ENCODE results near the gene IL24.
A peak's percentile ranks its signal among the peaks of the same experiment; 100 is the strongest.

IL24 gene

DNA sequence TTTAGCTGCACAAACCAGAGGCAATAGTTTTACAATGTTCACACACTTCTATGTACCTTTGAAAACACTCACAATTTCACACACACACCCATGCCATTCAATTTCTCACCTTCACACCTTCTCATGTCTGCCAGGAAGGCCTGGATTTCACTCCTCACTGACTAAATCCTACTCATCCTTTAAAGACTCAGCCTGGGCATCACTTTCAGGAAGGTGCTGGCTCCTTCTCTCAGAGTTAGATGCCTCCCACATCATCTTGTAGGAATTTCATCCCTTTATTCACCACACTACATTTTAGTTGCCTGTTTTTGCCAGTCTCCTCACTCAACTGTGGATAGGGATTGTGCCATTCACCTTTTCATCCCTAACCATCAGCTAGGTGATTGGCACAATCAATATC lies 29.5 kb upstream of the IL24 start:
- Mint-ChIP-seq H3K4me1 (peaks cover 21% of the 10 kb centered on the region), H3K27ac (no peak overlapping the region), H3K27me3 (no peaks in the 10 kb centered on the region), H3K4me3 (no peak overlapping the region), H3K9me3 (no peaks in the 10 kb centered on the region), H3K36me3 (peaks cover 4% of the 10 kb centered on the region)

GRCh38 chr1:206868264-206868663 lies 29.0 kb upstream of the IL24 start:
- H3K4me1 Mint-ChIP-seq = peaks cover 18% of the 10 kb centered on the region
- H3K27ac Mint-ChIP-seq = no peak overlapping the region
- no peaks in the 10 kb centered on the region for H3K27me3 Mint-ChIP-seq
- H3K4me3 Mint-ChIP-seq = no peak overlapping the region
- peaks cover 4% of the 10 kb centered on the region for H3K36me3 Mint-ChIP-seq
- H3K9me3 Mint-ChIP-seq = no peaks in the 10 kb centered on the region

GRCh38 chr1:206872139-206872538 lies 25.1 kb upstream of the IL24 start:
- H3K4me1 Mint-ChIP-seq = no peaks in the 10 kb centered on the region
- H3K9me3 Mint-ChIP-seq = no peaks in the 10 kb centered on the region
- H3K27me3 Mint-ChIP-seq = no peaks in the 10 kb centered on the region
- H3K36me3 Mint-ChIP-seq = peaks cover 6% of the 10 kb centered on the region
- no peak overlapping the region for H3K4me3 Mint-ChIP-seq
- H3K27ac Mint-ChIP-seq = no peak overlapping the region

DNA sequence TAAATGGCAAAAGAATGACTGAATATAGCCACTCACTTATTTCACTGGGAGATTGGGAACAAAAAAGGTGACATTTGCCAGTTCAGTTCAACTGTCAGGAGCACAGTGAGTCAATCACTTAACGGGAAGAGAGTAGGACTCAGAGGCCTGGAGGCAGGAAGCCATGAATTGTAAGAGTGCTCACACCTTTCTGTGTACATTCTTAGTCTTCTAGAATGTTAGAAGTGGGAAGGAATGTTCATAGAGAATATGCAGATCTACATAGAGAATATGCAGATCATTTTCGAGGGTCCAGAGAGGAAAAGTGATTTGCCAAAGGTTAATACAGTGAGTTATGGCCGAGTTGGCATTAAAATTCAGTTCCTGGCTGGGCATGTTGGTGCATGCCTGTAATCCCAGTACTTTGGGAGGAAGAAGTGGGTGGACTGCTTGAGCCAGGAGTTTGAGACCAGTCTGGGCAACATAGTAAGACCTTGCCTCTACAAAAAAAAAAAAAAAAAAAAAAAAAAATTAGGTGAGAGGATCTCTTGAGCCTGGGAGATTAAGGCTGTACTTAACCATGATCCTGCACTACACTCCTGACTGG lies 23.5 kb upstream of the IL24 start:
- peaks cover 5% of the 10 kb centered on the region for H3K9me3 Mint-ChIP-seq
- no peak overlapping the region for H3K4me3 Mint-ChIP-seq
- H3K36me3 Mint-ChIP-seq = peaks cover 9% of the 10 kb centered on the region
- no peak overlapping the region for H3K27ac Mint-ChIP-seq
- no peaks in the 10 kb centered on the region for H3K4me1 Mint-ChIP-seq
- H3K27me3 Mint-ChIP-seq = no peaks in the 10 kb centered on the region

GRCh38 chr1:206875752-206876377 lies 21.4 kb upstream of the IL24 start:
- no peak overlapping the region for H3K4me3 Mint-ChIP-seq
- H3K9me3 Mint-ChIP-seq = peaks cover 11% of the 10 kb centered on the region
- H3K27me3 Mint-ChIP-seq = no peaks in the 10 kb centered on the region
- H3K36me3 Mint-ChIP-seq = peaks cover 14% of the 10 kb centered on the region
- H3K27ac Mint-ChIP-seq = no peak overlapping the region
- no peaks in the 10 kb centered on the region for H3K4me1 Mint-ChIP-seq

GRCh38 chr1:206878456-206878855 lies 18.8 kb upstream of the IL24 start:
- Mint-ChIP-seq H3K9me3 (peaks cover 11% of the 10 kb centered on the region), H3K4me1 (no peaks in the 10 kb centered on the region), H3K4me3 (no peak overlapping the region), H3K36me3 (peaks cover 10% of the 10 kb centered on the region), H3K27me3 (no peaks in the 10 kb centered on the region), H3K27ac (no peak overlapping the region)

- no peaks in the 10 kb centered on the region for H3K4me1 Mint-ChIP-seq
- H3K27ac Mint-ChIP-seq = no peak overlapping the region
- H3K4me3 Mint-ChIP-seq = no peak overlapping the region
- peaks cover 11% of the 10 kb centered on the region for H3K9me3 Mint-ChIP-seq
- H3K27me3 Mint-ChIP-seq = no peaks in the 10 kb centered on the region
- peaks cover 11% of the 10 kb centered on the region for H3K36me3 Mint-ChIP-seq
Measured at GRCh38 chr1:206880314-206880713, 16.9 kb upstream of the IL24 start.

- H3K9me3 Mint-ChIP-seq = peaks cover 11% of the 10 kb centered on the region
- peaks cover 9% of the 10 kb centered on the region for H3K36me3 Mint-ChIP-seq
Measured at GRCh38 chr1:206882555-206882954, 14.7 kb upstream of the IL24 start.

GRCh38 chr1:206883160-206883559 lies 14.1 kb upstream of the IL24 start:
- no peak overlapping the region for H3K27ac Mint-ChIP-seq
- peaks cover 9% of the 10 kb centered on the region for H3K36me3 Mint-ChIP-seq
- peaks cover 1% of the 10 kb centered on the region for H3K4me1 Mint-ChIP-seq

More at GRCh38 chr1:206882555-206882954, 14.7 kb upstream of the IL24 start:
- Mint-ChIP-seq H3K27me3 (no peaks in the 10 kb centered on the region), H3K27ac (no peak overlapping the region), H3K4me3 (no peak overlapping the region), H3K4me1 (no peaks in the 10 kb centered on the region)

GRCh38 chr1:206883876-206884275 lies 13.4 kb upstream of the IL24 start:
- Mint-ChIP-seq H3K36me3 (peaks cover 7% of the 10 kb centered on the region), H3K4me1 (peaks cover 5% of the 10 kb centered on the region), H3K9me3 (peaks cover 4% of the 10 kb centered on the region), H3K27ac (no peak overlapping the region), H3K4me3 (no peak overlapping the region), H3K27me3 (no peaks in the 10 kb centered on the region)

More at GRCh38 chr1:206883160-206883559, 14.1 kb upstream of the IL24 start:
- Mint-ChIP-seq H3K9me3 (peaks cover 10% of the 10 kb centered on the region), H3K4me3 (no peak overlapping the region), H3K27me3 (no peaks in the 10 kb centered on the region)

GRCh38 chr1:206885341-206886060 lies 11.7 kb upstream of the IL24 start:
- peaks cover 2% of the 10 kb centered on the region for H3K36me3 Mint-ChIP-seq
- H3K27me3 Mint-ChIP-seq = no peaks in the 10 kb centered on the region
- H3K27ac Mint-ChIP-seq = no peak overlapping the region
- no peaks in the 10 kb centered on the region for H3K9me3 Mint-ChIP-seq
- peaks cover 18% of the 10 kb centered on the region for H3K4me1 Mint-ChIP-seq
- H3K4me3 Mint-ChIP-seq = no peak overlapping the region

DNA sequence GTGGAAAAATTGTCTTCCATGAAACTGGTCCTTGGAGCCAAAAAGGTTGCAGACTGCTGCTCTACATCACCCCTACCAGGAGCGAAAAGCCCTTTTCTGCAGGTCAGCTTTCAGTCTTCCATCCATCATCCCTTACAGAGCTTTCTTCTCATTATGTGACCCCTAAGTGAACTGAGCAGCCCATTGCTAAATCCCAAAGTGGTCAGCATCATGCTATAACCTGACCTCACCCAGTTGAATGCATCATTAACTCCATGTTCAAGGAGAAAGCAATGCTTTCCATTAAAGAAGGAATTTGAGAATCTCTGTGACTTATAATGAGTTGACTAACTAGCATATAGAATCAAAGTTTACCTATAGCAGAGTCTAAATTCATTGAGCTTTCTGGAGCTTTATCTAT lies 10.4 kb upstream of the IL24 start:
- Mint-ChIP-seq H3K27ac (no peak overlapping the region), H3K9me3 (no peaks in the 10 kb centered on the region), H3K4me3 (no peak overlapping the region), H3K36me3 (peaks cover 2% of the 10 kb centered on the region), H3K27me3 (no peaks in the 10 kb centered on the region), H3K4me1 (peaks cover 32% of the 10 kb centered on the region)

DNA sequence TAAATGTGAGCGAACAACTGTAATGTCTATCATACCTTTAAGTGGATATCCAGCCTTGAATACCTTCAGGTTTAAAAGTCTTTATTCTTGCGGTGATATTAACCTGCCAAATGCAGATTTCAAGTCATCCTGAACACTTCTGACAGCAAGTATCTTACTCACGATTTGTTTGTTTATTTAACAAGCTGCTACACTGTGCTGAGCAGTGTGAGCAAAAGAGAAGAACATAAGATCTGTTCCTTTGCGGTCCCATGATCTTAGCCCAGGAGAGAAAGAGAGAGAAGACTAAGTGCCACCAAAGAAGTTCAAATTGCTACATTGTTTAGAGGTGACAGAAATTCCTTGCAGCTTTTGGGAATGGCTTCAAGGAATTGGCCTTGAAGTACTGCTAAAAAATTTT lies 9.5 kb upstream of the IL24 start:
- peaks cover 34% of the 10 kb centered on the region for H3K4me1 Mint-ChIP-seq

DNA sequence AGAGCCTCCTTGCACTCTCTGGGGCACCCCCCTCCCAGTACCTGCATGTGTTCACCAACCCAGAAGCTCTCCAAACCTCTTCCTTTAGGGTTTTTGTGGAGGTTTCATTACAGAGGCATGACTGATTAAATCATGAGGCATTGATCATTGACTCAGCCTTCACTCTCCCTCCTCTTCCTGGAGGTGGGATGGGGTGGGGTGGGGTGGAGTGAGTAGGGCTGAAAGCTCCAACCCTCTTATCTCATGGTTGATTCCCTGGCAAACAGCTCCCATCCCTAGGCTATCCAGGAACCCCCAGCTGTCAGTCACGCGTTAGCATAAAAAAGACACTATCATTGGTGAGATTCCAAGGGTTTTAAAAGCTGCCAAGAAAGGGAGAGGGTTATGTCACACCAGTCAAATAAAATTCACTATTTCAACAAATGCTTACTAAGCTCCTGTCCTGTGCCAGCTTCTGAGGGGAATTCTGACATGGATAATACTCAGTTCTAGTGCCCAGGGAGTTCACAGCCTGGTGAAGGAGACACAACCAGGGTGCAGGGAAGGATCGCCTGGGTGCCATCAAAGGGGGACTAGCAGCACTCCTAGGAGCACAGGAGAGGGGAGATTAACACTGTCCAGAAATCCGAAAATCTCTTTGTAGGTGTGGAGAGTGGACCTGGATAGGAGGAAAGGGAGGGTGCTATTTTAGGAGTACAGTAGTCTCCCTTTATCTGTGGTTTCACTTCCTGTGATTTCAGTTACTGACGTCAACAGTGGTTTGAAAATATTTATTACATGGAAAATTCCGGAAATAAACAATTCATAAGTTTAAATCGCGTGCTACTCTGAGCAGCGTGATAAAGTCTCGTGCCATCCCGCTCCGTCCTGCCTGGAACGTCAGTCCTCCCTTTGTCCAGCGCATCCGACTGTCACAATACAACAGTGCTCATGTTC lies 6.8 kb upstream of the IL24 start:
- H3K36me3 Mint-ChIP-seq = peaks cover 3% of the 10 kb centered on the region
- H3K9me3 Mint-ChIP-seq = no peaks in the 10 kb centered on the region
- H3K4me3 Mint-ChIP-seq = peak overlapping the region; percentile 19
- H3K27ac Mint-ChIP-seq = no peak overlapping the region
- H3K4me1 Mint-ChIP-seq = peaks cover 51% of the 10 kb centered on the region
- no peaks in the 10 kb centered on the region for H3K27me3 Mint-ChIP-seq

More for the DNA sequence above, 9.5 kb upstream of the IL24 start:
- H3K9me3 Mint-ChIP-seq = no peaks in the 10 kb centered on the region
- H3K27ac Mint-ChIP-seq = no peak overlapping the region
- no peak overlapping the region for H3K4me3 Mint-ChIP-seq
- peaks cover 2% of the 10 kb centered on the region for H3K36me3 Mint-ChIP-seq
- no peaks in the 10 kb centered on the region for H3K27me3 Mint-ChIP-seq

GRCh38 chr1:206891412-206891811 lies 5.8 kb upstream of the IL24 start:
- peaks cover 3% of the 10 kb centered on the region for H3K36me3 Mint-ChIP-seq
- H3K27ac Mint-ChIP-seq = peak overlapping the region; percentile 53
- H3K27me3 Mint-ChIP-seq = no peaks in the 10 kb centered on the region
- peaks cover 59% of the 10 kb centered on the region for H3K4me1 Mint-ChIP-seq
- H3K4me3 Mint-ChIP-seq = peak overlapping the region; percentile 19
- no peaks in the 10 kb centered on the region for H3K9me3 Mint-ChIP-seq

Data from activated naive CD4-positive, alpha-beta T cell treated with anti-CD3 and anti-CD28 coated beads, Interleukin-2, amount 50 U/mL, for 24 hours (primary cell).